Activated CD4-positive, alpha-beta memory T cell treated with anti-CD3 and anti-CD28 coated beads, Interleukin-2, amount 10 ng/mL, durations not matched to agents 7 days and 5 days (primary cell): ENCODE results near the gene PCGF5. TPM values are rescaled to one million over a fixed set of nuclear protein-coding genes. Genes with fewer than 3 reads are reported as not detected.

Experiments
- CTCF ChIA-PET: fragments of 350-600 bp; sonication (Branson Sonifier 250); formaldehyde crosslinking; loops from one replicate; lab custom pipeline; 2021; ENCODE audit warnings: antibody characterized with exemption, inconsistent platforms; lab: Charles Lee
- POLR2A ChIA-PET: fragments of 350-600 bp; sonication (Branson Sonifier 250); formaldehyde crosslinking; loops from one replicate; lab custom pipeline; 2021; ENCODE audit warnings: antibody characterized with exemption; lab: Charles Lee
- DNase-seq: peaks from one replicate; pipeline ENCODE4 v3.0.0-alpha.2; 2020
- H3K27ac Mint-ChIP-seq: one replicate; pipeline ENCODE4 v1.8.0; 2021; ENCODE audit warnings: mild to moderate bottlenecking, mixed read lengths
- H3K27me3 Mint-ChIP-seq: one replicate; pipeline ENCODE4 v1.8.0; 2021; ENCODE audit warnings: mixed read lengths
- H3K36me3 Mint-ChIP-seq: one replicate; pipeline ENCODE4 v1.8.0; 2021; ENCODE audit warnings: low read depth, mixed read lengths
- H3K4me1 Mint-ChIP-seq: one replicate; pipeline ENCODE4 v1.8.0; 2021; ENCODE audit warnings: mixed read lengths
- H3K4me3 Mint-ChIP-seq: one replicate; pipeline ENCODE4 v1.8.0; 2021; ENCODE audit warnings: mild to moderate bottlenecking, mixed read lengths
- H3K9me3 Mint-ChIP-seq: one replicate; pipeline ENCODE4 v1.8.0; 2021; ENCODE audit warnings: mixed read lengths
- total RNA-seq, 2 experiments: library from RNA; stranded (reverse); gene quantifications; one replicate each; pipeline ENCODE4 v1.2.3, GENCODE V29; 2021

PCGF5 gene
- total RNA-seq, 2 experiments from 2014 or later, result 44.7 to 45.9 TPM

DNA sequence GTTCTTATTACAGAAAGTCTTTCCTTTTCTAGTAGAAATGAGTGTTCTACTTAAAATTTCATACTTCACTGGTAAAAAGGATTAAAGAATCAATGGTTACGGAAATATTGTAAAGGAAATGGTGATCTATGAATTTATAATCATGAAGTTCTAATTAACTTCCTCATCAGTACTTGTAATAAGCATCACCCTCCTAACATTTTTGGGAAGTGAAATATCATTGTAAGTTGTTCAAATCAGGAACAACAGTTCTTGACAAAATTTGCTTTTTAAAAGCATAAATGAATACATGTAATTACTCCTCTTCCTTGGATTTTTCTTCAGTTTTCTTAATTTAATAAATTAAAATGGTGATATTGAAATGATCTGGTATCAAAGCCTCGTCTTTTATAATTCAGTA lies 5.6 kb upstream of the PCGF5 start:
- DNase-seq, result no peak
- Mint-ChIP-seq H3K9me3 (no peaks in the 10 kb centered on the region), H3K36me3 (no peaks in the 10 kb centered on the region), H3K4me3 (no peak overlapping the region), H3K27ac (no peak overlapping the region), H3K4me1 (peaks cover 11% of the 10 kb centered on the region), H3K27me3 (no peaks in the 10 kb centered on the region)
- ChIA-PET POLR2A (no interaction called here), CTCF (no interaction called here)

DNA sequence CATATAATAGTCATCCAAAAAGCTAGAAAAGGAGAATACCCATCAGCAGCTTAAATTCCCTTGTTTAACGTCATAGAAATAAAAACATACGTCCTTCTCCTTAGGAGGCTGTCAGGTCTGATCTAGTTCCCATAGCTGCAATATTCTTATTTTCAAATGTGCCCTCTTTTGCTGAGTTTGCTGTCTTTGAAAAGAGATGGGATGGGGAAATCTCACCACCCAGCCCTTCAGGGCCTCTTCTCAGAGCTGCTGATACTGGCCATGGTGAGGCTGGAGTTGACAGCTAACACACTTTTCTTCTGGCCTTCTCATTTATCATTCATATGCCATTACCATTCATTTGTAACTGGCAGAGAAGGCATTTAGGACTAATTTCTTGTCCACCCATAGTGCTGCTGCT lies 5.1 kb upstream of the PCGF5 start:
- DNase-seq, result no peak
- H3K27ac Mint-ChIP-seq, result no peak overlapping the region
- H3K4me1 Mint-ChIP-seq, result peaks cover 10% of the 10 kb centered on the region
- H3K4me3 Mint-ChIP-seq, result no peak overlapping the region
- H3K36me3 Mint-ChIP-seq, result no peaks in the 10 kb centered on the region
- CTCF ChIA-PET, result no interaction called here
- H3K9me3 Mint-ChIP-seq, result no peaks in the 10 kb centered on the region
- H3K27me3 Mint-ChIP-seq, result no peaks in the 10 kb centered on the region
- POLR2A ChIA-PET, result no interaction called here

DNA sequence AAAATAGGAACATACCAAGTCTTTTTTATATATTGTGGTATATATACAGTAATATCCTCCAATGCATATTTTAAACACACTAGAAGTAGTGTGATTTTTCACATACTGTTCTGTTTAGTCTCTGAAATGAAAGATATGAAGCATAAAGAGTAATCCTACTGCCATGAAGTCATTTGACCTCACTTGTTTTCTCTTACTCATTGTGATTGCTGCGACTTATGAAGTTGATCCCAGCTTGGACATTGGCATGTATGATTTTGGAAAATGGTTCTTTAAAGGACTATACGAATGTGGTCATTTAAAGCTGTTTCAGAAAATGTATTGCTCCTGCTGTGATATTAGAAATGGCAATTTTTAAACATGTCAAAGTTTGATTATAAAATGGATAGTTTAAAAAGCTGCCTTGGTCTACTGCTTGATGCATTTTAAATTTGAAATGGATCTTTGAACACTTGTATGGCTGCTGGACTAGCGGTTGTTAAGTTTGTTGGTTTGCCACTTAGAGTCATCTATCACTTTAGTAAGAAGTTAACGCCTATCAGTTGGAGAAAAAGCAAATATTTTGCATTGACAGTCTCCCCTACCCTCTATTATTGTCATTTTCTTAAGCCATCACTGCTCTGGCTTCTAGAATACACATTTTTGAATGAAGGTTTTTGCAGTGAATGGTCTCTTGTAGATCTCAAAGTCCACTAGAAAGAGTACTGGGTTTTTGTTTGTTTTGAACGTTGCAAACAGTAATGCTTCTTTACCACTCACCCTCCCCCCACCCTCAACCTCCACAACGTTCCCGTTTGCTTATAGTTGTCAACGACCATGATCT lies 881 bp upstream of the PCGF5 start:
- Mint-ChIP-seq H3K36me3 (peaks cover 22% of the 10 kb centered on the region), H3K4me3 (peak overlapping the region; percentile 72), H3K4me1 (peaks cover 38% of the 10 kb centered on the region), H3K9me3 (no peaks in the 10 kb centered on the region), H3K27me3 (no peaks in the 10 kb centered on the region), H3K27ac (peak overlapping the region; percentile 44)
- POLR2A ChIA-PET, result interaction anchor here (0.9 to 3.4 kb wide), 10 partner anchors 9 to 213 kb away, joined by 3 to 38 read pairs (median 6); no protein-coding TSS in a partner anchor
- no peak for DNase-seq
- CTCF ChIA-PET, result interaction anchor here (1.1 to 3.0 kb wide), 4 partner anchors 8 to 57 kb away, joined by 3 to 11 read pairs (median 6); no protein-coding TSS in a partner anchor

GRCh38 chr10:91220954-91221675 lies 652 bp downstream of the PCGF5 start:
- no peaks in the 10 kb centered on the region for H3K9me3 Mint-ChIP-seq
- ChIA-PET CTCF (interaction anchor here (1.1 to 3.0 kb wide), 3 partner anchors 20 to 58 kb away, joined by 4 to 11 read pairs (median 7); no protein-coding TSS in a partner anchor), POLR2A (interaction anchor here (1.0 to 3.4 kb wide), 13 partner anchors 7 to 1520 kb away, joined by 3 to 38 read pairs (median 5); partner anchors contain the start of gene KIF20B)
- H3K4me3 Mint-ChIP-seq, result peak overlapping the region; percentile 88
- peak; percentile 37 for DNase-seq
- H3K4me1 Mint-ChIP-seq, result peaks cover 44% of the 10 kb centered on the region
- peak overlapping the region; percentile 76 for H3K27ac Mint-ChIP-seq
- H3K36me3 Mint-ChIP-seq, result peaks cover 25% of the 10 kb centered on the region
- H3K27me3 Mint-ChIP-seq, result no peaks in the 10 kb centered on the region

DNA sequence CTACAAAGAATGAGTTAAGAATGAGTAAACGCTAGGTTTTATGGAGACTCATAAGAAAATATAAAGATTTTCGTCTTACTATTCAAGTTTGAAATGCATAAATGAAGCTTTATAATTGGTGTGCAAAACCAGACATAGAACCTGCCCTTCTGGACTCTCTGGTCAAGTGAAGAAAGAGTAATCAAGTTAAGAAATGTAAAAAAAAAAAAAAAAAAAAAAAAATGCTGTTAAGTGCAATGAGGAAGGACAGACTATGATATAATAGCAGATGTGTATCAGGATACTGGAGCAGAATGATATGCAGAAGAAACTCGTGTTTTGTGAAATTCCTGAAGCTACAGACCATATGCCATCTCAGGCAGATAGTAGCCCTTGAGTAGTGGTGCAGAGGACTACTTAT lies 5.6 kb downstream of the PCGF5 start:
- Mint-ChIP-seq H3K36me3 (peaks cover 48% of the 10 kb centered on the region), H3K4me1 (peaks cover 63% of the 10 kb centered on the region)
- CTCF ChIA-PET, result interaction anchor here (0.8 kb wide), 1 partner anchor 351 kb away, joined by 3 read pairs; no protein-coding TSS in a partner anchor

DNA sequence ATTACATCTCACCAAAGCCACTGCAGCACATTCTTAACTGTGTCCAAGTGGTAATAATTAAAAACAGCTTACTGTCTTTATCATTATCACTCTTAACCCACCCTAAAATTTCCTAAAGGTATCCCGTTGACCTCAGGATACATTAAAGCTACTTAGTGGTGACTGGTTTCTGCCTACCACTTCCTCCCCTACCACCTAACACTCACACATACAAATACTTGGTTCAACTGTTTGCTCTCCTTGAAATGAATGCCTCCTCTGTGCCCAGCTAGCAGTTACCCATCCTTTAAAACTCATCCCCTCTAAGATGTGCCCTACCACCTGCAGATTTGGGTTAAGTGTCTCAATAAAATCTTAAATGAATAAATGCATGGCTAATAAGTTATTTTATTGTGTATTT lies 7.1 kb downstream of the PCGF5 start:
- DNase-seq, result no peak
- H3K27me3 Mint-ChIP-seq, result no peaks in the 10 kb centered on the region
- POLR2A ChIA-PET, result interaction anchor here (1.4 to 1.5 kb wide), 2 partner anchors 11 to 65 kb away, joined by 4 read pairs; no protein-coding TSS in a partner anchor
- H3K36me3 Mint-ChIP-seq, result peaks cover 39% of the 10 kb centered on the region
- no peak overlapping the region for H3K27ac Mint-ChIP-seq
- H3K4me3 Mint-ChIP-seq, result no peak overlapping the region
- peaks cover 48% of the 10 kb centered on the region for H3K4me1 Mint-ChIP-seq
- H3K9me3 Mint-ChIP-seq, result no peaks in the 10 kb centered on the region
- CTCF ChIA-PET, result interaction anchor here (0.6 to 1.5 kb wide), 6 partner anchors 9 to 222 kb away, joined by 3 to 5 read pairs (median 3); no protein-coding TSS in a partner anchor

More for the DNA sequence above, 5.6 kb downstream of the PCGF5 start:
- no peak overlapping the region for H3K27ac Mint-ChIP-seq
- POLR2A ChIA-PET, result interaction anchor here (0.9 to 1.0 kb wide), 2 partner anchors 23 to 64 kb away, joined by 3 read pairs; no protein-coding TSS in a partner anchor
- H3K9me3 Mint-ChIP-seq, result no peaks in the 10 kb centered on the region
- H3K4me3 Mint-ChIP-seq, result no peak overlapping the region
- no peaks in the 10 kb centered on the region for H3K27me3 Mint-ChIP-seq
- DNase-seq, result no peak

DNA sequence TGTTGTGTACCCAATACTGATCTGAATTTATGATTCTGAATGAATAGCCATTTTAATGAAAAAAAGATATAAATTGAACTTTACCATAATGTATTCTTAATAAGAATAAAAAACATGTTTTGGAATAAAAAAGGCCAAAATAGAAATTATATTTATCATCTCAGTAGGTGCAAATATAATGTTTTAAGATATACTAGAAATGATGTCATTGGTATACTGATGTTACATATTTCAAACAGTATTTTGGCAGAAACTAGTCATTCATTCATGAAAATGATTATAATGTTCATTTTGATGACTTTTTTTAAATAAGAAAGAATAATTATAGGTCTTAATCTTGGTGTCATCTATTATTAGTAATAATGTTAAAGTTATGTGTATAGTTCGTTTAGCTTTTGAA lies 9.2 kb downstream of the PCGF5 start:
- no peak overlapping the region for H3K4me3 Mint-ChIP-seq
- ChIA-PET CTCF (interaction anchor here (1.3 to 2.2 kb wide), 2 partner anchors 221 to 224 kb away, joined by 5 to 8 read pairs; no protein-coding TSS in a partner anchor), POLR2A (no interaction called here)
- H3K27me3 Mint-ChIP-seq, result no peaks in the 10 kb centered on the region
- H3K4me1 Mint-ChIP-seq, result peaks cover 31% of the 10 kb centered on the region
- no peak for DNase-seq
- H3K27ac Mint-ChIP-seq, result no peak overlapping the region
- H3K9me3 Mint-ChIP-seq, result no peaks in the 10 kb centered on the region
- H3K36me3 Mint-ChIP-seq, result peaks cover 36% of the 10 kb centered on the region

- peaks cover 33% of the 10 kb centered on the region for H3K36me3 Mint-ChIP-seq
- H3K4me3 Mint-ChIP-seq, result no peak overlapping the region
- no peaks in the 10 kb centered on the region for H3K9me3 Mint-ChIP-seq
- CTCF ChIA-PET, result interaction anchor here (0.6 to 2.0 kb wide), 2 partner anchors 12 to 40 kb away, joined by 5 to 17 read pairs; no protein-coding TSS in a partner anchor
- no peak overlapping the region for H3K27ac Mint-ChIP-seq
- no peaks in the 10 kb centered on the region for H3K27me3 Mint-ChIP-seq
- no peak for DNase-seq
- peaks cover 12% of the 10 kb centered on the region for H3K4me1 Mint-ChIP-seq
- POLR2A ChIA-PET, result interaction anchor here (1.1 to 2.5 kb wide), 3 partner anchors 10 to 76 kb away, joined by 3 to 6 read pairs (median 4); partner anchors contain the start of gene PCGF5
Measured at GRCh38 chr10:91238191-91238590, 17.7 kb downstream of the PCGF5 start.

- peaks cover 21% of the 10 kb centered on the region for H3K36me3 Mint-ChIP-seq
- ChIA-PET POLR2A (interaction anchor here (2.5 kb wide), 1 partner anchor 19 kb away, joined by 6 read pairs; the partner anchor contains the start of gene PCGF5), CTCF (interaction anchor here (2.0 kb wide), 1 partner anchor 11 kb away, joined by 17 read pairs; no protein-coding TSS in a partner anchor)
- no peak overlapping the region for H3K27ac Mint-ChIP-seq
- H3K9me3 Mint-ChIP-seq, result no peaks in the 10 kb centered on the region
- DNase-seq, result no peak
- peaks cover 14% of the 10 kb centered on the region for H3K4me1 Mint-ChIP-seq
- no peak overlapping the region for H3K4me3 Mint-ChIP-seq
- H3K27me3 Mint-ChIP-seq, result no peaks in the 10 kb centered on the region
Measured at GRCh38 chr10:91239789-91240188, 19.3 kb downstream of the PCGF5 start.

- peaks cover 12% of the 10 kb centered on the region for H3K36me3 Mint-ChIP-seq
- peak overlapping the region; percentile 13 for H3K27ac Mint-ChIP-seq
- H3K9me3 Mint-ChIP-seq, result no peaks in the 10 kb centered on the region
- CTCF ChIA-PET, result interaction anchor here (1.1 kb wide), 1 partner anchor 200 kb away, joined by 3 read pairs; no protein-coding TSS in a partner anchor
- POLR2A ChIA-PET, result no interaction called here
- H3K4me1 Mint-ChIP-seq, result peaks cover 14% of the 10 kb centered on the region
- H3K4me3 Mint-ChIP-seq, result no peak overlapping the region
- DNase-seq, result no peak
- no peaks in the 10 kb centered on the region for H3K27me3 Mint-ChIP-seq
Measured at GRCh38 chr10:91242940-91243339, 22.5 kb downstream of the PCGF5 start.

DNA sequence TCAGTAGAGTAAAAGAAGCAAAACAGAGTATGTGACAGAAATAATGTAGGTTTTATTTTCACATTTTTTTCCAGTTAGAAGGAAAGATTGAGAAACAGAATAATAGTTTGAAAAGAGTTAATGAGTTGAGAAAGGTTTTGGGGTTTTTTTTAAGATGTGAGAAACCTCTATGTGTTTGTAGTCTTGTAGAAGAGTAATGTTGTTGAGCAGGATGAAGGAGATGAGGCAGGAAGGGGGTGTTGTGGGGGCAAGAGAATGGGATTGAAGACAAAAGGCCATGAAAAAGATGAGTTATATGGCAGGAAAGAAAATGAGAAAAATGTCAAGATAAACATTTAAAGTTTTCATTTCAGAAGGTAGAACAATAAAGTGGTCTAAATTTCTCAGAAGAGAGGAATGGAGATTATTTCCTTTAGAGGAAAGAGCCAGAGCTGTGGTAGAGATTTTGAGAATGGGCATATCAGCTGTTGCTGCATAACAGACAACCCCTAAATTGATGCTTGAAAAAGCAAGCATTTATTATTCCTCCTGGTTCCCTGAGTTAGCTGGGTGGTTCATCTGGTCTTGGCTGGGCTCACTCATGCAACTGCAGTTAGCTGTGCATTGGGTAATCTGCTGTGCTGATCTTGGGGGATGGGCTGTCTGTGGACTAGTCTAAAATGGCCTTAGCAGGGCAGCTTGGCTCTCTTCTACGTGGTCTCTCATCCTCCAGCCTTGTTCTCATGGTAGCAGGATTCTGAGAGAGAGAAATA lies 27.1 kb downstream of the PCGF5 start:
- Mint-ChIP-seq H3K4me3 (no peak overlapping the region), H3K27ac (no peak overlapping the region), H3K36me3 (peaks cover 17% of the 10 kb centered on the region), H3K4me1 (peaks cover 12% of the 10 kb centered on the region), H3K9me3 (no peaks in the 10 kb centered on the region), H3K27me3 (no peaks in the 10 kb centered on the region)
- POLR2A ChIA-PET, result interaction anchor here (0.8 to 1.8 kb wide), 5 partner anchors 9 to 336 kb away, joined by 3 to 4 read pairs (median 4); no protein-coding TSS in a partner anchor
- CTCF ChIA-PET, result interaction anchor here (1.0 to 6.2 kb wide), 3 partner anchors 84 to 336 kb away, joined by 3 to 133 read pairs (median 35); no protein-coding TSS in a partner anchor
- peak; percentile 17 for DNase-seq
